A673 (cell line): Measurements from ENCODE around the gene GPLD1. TPM values are rescaled to one million over a fixed set of nuclear protein-coding genes. Genes with fewer than 3 reads are reported as not detected.

Experiments
- BruUV-seq: library from RNA; stranded (reverse); fragments of 400-500 nt; replicated peaks from 2 replicates; lab custom pipeline; 2021; lab: Mats Ljungman, UMichigan
- CTCF ChIA-PET: fragments of 300-600 bp; sonication (Branson Sonifier 250); formaldehyde crosslinking; loops from one replicate; lab custom pipeline; 2022; ENCODE audit warnings: antibody characterized with exemption; lab: Charles Lee
- POLR2A ChIA-PET: fragments of 300-600 bp; sonication (Branson Sonifier 250); formaldehyde crosslinking; loops from one replicate; lab custom pipeline; 2022; ENCODE audit warnings: antibody characterized with exemption; ENCODE audit not compliant: low non-redundant PET; lab: Charles Lee
- DNase-seq: peaks from one replicate; pipeline ENCODE4 v3.0.0-alpha.2; 2015; ENCODE audit warnings: low spot score
- H3K27ac ChIP-seq: fragments of 200-600 bp; sonication (generic); 2 replicates; pipeline ENCODE4 v1.5.1; 2016; ENCODE audit warnings: mixed run types, low read depth, mild to moderate bottlenecking, mixed read lengths, antibody characterized with exemption, low read length; ENCODE audit not compliant: poor library complexity, severe bottlenecking
- H3K27me3 ChIP-seq: fragments of 200-600 bp; sonication (generic); replicated peaks from 2 replicates; pipeline ENCODE4 v1.6.1; 2017; ENCODE audit warnings: mixed run types, low read depth, mild to moderate bottlenecking, mixed read lengths, antibody characterized with exemption, low read length; ENCODE audit not compliant: insufficient read depth, poor library complexity
- H3K36me3 ChIP-seq: fragments of 200-600 bp; sonication (generic); 2 replicates; pipeline ENCODE4 v1.6.1; 2016; ENCODE audit warnings: mixed run types, mild to moderate bottlenecking, mixed read lengths, antibody characterized with exemption, low read length; ENCODE audit not compliant: insufficient read depth, poor library complexity, severe bottlenecking
- H3K4me1 ChIP-seq: fragments of 200-600 bp; sonication (generic); 2 replicates; pipeline ENCODE4 v1.6.1; 2017; ENCODE audit warnings: mixed run types, mild to moderate bottlenecking, mixed read lengths, antibody characterized with exemption, low read length; ENCODE audit not compliant: insufficient read depth, poor library complexity, severe bottlenecking
- H3K4me3 ChIP-seq: fragments of 200-600 bp; sonication (generic); 2 replicates; pipeline ENCODE4 v1.5.1; 2016; ENCODE audit warnings: low read depth, mixed run types, mild to moderate bottlenecking, mixed read lengths, low read length; ENCODE audit not compliant: poor library complexity, severe bottlenecking
- H3K9me3 ChIP-seq: fragments of 200-600 bp; sonication (generic); 2 replicates; pipeline ENCODE4 v1.6.1; 2016; ENCODE audit warnings: mixed run types, low read depth, mild to moderate bottlenecking, mixed read lengths, antibody characterized with exemption, low read length; ENCODE audit not compliant: poor library complexity, severe bottlenecking
- CTCF ChIP-seq: fragments of 300-800, 200-600 bp; sonication (generic); conservative IDR thresholded peaks from 2 replicates; pipeline ENCODE4 v1.5.1; 2017; ENCODE audit warnings: low read depth, mild to moderate bottlenecking, antibody characterized with exemption, low read length, moderate library complexity, mixed read lengths
- EZH2 ChIP-seq: fragments of 200-600 bp; sonication (generic); IDR thresholded peaks from 2 replicates; pipeline ENCODE4 v1.6.1; 2017; ENCODE audit warnings: borderline replicate concordance, low read depth, mild to moderate bottlenecking, mixed read lengths, antibody characterized with exemption, low read length; ENCODE audit not compliant: poor library complexity, severe bottlenecking
- intact Hi-C: fragments of 100-400 bp; cut with micrococcal nuclease; formaldehyde crosslinking; loops from one replicate; pipeline ENCODE4 v1.10.0; 2022; ENCODE audit not compliant: unreplicated experiment
- total RNA-seq: library from RNA; stranded (reverse); gene quantifications from 2 replicates; pipeline ENCODE4 v1.2.3, GENCODE V29; 2021

GPLD1 gene
- total RNA-seq, 1 experiment from 2014 or later = 1.1 TPM

GRCh38 chr6:24534329-24534728 is 45.0 kb upstream of the GPLD1 start:
- no peak for TF ChIP-seq CTCF
- no peak for TF ChIP-seq EZH2
- Histone ChIP-seq H3K4me3 (no peak overlapping the region), H3K4me1 (peaks cover 19% of the 10 kb centered on the region), H3K27me3 (peaks cover 64% of the 10 kb centered on the region), H3K36me3 (no peaks in the 10 kb centered on the region), H3K27ac (no peak overlapping the region), H3K9me3 (no peaks in the 10 kb centered on the region)
- no peak for DNase-seq
- ChIA-PET POLR2A (no interaction called here), CTCF (no interaction called here)
- intact Hi-C loops = no loop called here
- BruUV-seq = no TSS peak

GRCh38 chr6:24529985-24530384 is 40.6 kb upstream of the GPLD1 start:
- Histone ChIP-seq H3K4me3 (no peak overlapping the region), H3K27me3 (peaks cover 55% of the 10 kb centered on the region), H3K27ac (no peak overlapping the region), H3K9me3 (no peaks in the 10 kb centered on the region), H3K4me1 (no peaks in the 10 kb centered on the region), H3K36me3 (no peaks in the 10 kb centered on the region)
- intact Hi-C loops = loop anchor here (10.0 kb wide), 1 partner anchor 465 kb away; no protein-coding TSS in a partner anchor
- POLR2A ChIA-PET = no interaction called here
- no peak for TF ChIP-seq EZH2
- TF ChIP-seq CTCF = no peak
- no TSS peak for BruUV-seq
- CTCF ChIA-PET = no interaction called here
- no peak for DNase-seq

GRCh38 chr6:24524805-24525204 is 35.4 kb upstream of the GPLD1 start:
- POLR2A ChIA-PET = no interaction called here
- CTCF ChIA-PET = interaction anchor here (0.7 kb wide), 1 partner anchor 1041 kb away, joined by 4 read pairs; no protein-coding TSS in a partner anchor
- TF ChIP-seq CTCF (peak; percentile 75), EZH2 (no peak)
- DNase-seq = peak; percentile 72
- intact Hi-C loops = loop anchor here (2.0 to 10.0 kb wide), 4 partner anchors 57 to 460 kb away; no protein-coding TSS in a partner anchor
- Histone ChIP-seq H3K27me3 (peaks cover 5% of the 10 kb centered on the region), H3K4me3 (no peak overlapping the region), H3K36me3 (no peaks in the 10 kb centered on the region), H3K4me1 (no peaks in the 10 kb centered on the region), H3K27ac (no peak overlapping the region), H3K9me3 (no peaks in the 10 kb centered on the region)
- BruUV-seq = no TSS peak
